Right renal pelvis (tissue), 4 donors: ENCODE results near the gene ZNF687. TPM values are rescaled to one million over a fixed set of nuclear protein-coding genes. Genes with fewer than 3 reads are reported as not detected.

ENCODE experiments used
- DNase-seq, 4 donors: peaks; one replicate each; pipeline ENCODE4 v3.0.0-alpha.2; 2013; ENCODE audit warnings: low read depth in 4 of 4, low spot score in 3 of 4, missing footprints in 1 of 4
- polyA plus RNA-seq, 4 donors: library from polyadenylated mRNA; unstranded; fragments of 120-200 nt; gene quantifications; one replicate each; pipeline ENCODE4 v1.2.1, GENCODE V29; 2013; ENCODE audit not compliant: insufficient read length in 4 of 4

ZNF687 gene
- polyA plus RNA-seq, 4 donors, result 23.1 to 26.3 (median 24.0) TPM

DNA sequence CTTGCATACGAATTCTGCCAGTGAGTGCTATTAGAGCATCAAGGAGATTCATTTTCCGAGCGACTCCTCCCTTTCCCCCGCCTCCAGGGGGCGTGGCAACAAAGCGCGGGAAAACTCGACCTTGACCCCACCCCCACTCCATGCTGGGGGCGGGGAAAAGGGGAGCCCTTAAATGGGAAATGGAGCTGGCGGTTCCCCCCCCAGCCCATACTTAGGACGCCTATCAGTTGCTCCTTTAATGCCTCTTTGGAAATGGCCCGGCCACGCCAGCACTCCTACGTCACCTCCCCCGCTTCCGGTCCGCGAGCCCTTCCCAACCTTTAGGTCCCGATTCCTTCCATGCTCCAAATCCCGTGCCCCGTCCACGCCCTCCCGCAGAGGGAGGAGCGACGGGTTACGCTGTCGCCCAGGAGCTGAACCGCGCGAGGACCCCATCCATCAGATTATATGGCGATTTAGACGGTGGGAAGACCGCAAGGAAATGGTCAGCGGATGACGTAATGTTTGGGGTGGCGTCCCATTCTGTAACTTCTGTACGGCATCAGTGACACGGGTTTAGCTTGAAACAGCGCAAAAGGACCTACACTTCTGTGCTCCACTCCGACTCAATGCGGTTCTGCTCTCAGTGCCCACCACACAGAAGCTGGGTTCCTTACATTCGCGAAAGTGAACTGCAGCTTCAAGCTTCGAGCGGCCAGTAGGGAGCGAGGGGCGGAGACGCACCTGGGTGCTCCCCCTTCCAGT, 702 bp upstream of the ZNF687 start:
- peak; percentile 91 to 98 (median 96) for DNase-seq

DNA sequence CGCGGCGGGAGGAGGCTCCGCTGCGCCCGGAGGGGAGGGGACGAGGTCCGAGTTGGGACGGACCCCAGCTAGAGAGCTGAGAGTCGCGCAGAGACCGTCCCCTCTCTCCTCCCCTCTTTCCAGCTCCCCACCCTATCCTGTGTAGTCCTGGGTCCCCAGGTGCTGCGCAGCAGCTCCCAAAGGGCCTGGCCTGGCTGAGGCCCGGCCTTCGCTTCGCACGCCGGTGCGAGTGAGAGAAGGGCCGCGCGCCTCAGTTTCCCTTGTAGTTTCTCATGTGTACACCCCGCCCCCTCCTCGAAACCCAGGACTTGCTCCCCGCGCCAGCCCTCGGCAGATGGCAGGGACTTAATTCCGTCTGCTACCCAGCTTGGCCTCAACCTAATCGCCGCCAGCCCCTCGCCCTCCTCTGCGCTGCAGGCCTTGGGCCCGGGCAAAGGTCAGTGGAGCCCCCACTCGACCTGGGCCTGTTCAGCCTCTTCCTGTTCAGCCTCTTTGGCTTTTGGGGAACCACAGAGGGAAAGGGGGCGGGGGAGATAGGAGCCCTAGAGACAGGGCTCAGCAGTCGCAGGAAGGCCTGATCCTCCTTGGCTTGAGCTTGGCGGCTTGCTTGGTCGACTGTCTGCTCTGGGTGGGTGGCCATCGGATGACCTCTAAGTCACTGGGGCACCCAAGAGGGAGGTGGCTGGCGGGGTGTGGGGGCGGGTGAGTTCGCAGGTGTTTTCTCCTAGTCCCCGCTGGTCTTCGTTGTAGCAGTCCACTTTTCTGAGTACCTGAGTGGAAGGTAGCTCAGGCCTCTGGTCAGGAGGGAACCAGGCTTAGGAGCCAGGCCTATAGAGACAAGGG, 1.0 kb downstream of the ZNF687 start:
- DNase-seq, result peak in 2 of 4 donors; percentile 18 to 20

DNA sequence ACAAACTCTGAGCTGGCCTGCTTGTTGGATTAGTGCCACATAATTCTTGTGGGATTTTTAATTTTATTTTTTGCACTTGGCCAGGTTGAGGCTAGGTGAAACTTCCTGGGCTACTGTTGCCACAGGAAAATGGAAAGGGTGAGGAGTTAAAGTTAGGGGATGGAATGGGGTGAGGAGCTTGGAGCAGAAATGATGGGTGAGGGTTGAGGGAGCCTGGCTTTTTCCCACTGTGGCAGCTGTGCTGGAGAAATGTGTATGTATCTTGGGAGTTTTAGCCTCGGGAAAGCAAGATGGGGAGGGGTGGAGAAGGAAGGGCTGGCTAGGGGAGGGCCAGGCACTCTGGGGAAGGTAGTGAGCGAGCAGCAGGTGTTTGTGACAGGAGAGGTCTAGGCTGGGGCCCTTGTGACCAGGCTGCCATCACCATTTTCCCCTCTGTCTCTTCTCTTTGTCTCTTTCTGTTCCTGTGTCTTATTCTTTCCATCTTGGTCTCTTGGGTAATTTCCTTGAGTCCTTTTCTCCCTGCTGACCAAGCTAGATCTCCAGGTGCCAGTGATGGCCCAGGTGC, 2.0 kb downstream of the ZNF687 start:
- DNase-seq, result no peak

DNA sequence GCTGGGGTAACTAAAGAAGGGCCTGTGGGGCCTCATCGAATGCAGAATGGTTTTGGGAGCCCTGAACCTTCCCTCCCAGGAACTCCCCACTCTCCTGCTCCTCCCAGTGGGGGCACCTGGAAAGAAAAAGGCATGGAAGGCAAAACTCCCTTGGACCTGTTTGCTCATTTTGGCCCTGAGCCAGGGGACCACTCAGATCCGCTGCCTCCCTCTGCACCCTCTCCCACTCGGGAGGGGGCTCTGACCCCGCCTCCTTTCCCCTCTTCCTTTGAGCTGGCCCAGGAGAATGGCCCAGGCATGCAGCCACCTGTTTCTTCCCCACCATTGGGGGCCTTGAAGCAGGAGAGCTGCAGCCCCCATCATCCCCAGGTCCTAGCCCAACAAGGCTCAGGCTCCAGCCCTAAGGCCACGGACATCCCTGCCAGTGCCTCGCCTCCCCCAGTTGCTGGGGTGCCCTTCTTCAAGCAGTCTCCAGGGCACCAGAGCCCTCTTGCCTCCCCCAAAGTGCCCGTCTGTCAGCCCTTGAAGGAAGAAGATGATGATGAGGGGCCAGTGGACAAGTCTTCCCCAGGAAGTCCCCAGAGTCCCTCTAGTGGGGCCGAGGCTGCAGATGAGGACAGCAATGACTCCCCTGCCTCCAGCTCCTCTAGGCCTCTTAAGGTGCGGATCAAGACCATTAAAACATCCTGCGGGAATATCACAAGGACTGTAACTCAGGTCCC, 4.7 kb downstream of the ZNF687 start:
- no peak for DNase-seq

DNA sequence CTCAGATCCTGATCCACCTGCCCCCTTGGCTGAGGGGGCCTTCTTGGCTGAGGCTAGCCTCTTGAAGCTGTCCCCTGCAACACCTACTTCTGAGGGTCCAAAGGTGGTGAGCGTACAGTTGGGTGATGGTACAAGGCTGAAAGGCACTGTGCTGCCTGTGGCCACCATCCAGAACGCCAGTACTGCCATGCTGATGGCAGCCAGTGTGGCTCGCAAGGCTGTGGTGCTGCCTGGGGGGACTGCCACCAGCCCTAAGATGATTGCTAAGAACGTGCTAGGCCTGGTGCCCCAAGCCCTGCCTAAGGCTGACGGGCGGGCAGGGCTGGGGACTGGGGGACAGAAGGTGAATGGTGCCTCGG, 5.2 kb downstream of the ZNF687 start:
- DNase-seq, result no peak

DNA sequence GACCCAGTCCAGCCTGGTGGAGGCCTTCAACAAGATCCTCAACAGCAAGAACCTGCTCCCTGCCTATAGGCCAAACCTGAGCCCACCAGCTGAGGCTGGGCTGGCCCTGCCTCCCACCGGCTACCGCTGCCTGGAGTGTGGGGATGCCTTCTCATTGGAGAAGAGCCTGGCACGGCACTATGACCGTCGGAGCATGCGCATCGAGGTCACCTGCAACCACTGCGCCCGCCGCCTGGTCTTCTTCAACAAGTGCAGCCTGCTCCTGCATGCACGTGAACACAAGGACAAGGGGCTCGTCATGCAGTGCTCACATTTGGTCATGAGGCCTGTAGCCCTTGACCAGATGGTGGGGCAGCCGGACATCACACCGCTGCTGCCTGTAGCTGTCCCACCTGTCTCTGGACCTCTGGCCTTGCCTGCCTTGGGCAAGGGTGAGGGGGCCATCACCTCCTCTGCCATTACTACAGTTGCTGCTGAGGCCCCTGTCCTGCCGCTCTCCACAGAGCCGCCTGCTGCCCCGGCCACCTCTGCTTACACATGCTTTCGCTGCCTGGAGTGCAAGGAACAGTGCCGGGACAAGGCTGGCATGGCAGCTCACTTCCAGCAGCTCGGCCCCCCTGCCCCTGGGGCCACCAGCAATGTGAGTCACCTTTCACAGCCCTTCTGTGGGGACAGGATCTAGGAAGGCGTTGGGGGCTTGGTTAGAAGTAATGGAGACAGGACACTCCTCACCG, 5.8 kb downstream of the ZNF687 start:
- DNase-seq, result no peak

DNA sequence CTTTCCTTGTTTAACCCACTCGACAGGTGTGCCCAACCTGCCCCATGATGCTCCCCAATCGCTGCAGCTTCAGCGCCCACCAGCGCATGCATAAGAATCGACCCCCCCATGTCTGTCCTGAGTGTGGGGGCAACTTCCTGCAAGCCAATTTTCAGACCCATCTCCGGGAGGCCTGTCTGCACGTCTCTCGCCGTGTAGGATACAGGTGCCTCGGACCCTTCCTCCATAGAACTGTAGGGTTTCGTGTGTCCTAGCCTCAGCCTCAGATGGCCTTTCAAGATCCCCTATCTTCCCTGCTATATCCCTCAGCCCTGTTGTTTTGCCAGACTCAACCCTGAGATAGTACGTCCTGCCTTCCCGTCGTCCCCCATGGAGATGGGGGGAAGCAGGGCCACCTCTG, 6.4 kb downstream of the ZNF687 start:
- DNase-seq, result no peak

DNA sequence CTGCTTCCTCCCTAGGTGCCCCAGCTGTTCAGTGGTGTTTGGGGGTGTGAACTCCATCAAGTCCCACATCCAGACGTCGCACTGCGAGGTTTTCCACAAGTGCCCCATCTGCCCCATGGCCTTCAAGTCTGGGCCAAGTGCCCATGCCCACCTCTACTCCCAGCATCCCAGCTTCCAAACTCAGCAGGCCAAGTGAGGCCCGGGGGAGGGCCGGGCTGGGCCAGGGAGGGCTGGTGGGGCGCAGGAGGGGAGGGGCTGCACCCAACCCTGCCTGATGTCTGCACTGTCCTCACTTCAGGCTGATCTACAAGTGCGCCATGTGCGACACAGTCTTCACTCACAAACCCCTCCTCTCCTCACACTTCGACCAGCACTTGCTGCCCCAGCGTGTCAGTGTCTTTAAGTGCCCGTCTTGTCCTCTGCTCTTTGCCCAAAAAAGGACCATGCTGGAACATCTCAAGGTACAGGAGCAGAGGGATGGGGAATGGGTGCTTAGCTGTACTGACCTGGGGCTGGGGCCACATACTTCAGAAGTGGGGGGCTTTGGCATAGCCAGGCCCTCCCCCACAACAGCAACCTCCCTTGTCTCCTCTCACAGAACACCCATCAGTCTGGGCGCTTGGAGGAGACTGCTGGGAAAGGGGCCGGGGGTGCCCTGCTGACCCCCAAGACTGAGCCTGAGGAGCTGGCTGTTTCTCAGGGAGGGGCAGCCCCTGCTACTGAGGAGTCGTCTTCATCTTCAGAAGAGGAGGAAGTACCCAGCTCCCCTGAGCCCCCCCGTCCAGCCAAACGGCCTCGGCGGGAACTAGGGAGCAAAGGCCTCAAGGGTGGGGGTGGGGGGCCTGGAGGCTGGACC, 7.2 kb downstream of the ZNF687 start:
- DNase-seq, result no peak

DNA sequence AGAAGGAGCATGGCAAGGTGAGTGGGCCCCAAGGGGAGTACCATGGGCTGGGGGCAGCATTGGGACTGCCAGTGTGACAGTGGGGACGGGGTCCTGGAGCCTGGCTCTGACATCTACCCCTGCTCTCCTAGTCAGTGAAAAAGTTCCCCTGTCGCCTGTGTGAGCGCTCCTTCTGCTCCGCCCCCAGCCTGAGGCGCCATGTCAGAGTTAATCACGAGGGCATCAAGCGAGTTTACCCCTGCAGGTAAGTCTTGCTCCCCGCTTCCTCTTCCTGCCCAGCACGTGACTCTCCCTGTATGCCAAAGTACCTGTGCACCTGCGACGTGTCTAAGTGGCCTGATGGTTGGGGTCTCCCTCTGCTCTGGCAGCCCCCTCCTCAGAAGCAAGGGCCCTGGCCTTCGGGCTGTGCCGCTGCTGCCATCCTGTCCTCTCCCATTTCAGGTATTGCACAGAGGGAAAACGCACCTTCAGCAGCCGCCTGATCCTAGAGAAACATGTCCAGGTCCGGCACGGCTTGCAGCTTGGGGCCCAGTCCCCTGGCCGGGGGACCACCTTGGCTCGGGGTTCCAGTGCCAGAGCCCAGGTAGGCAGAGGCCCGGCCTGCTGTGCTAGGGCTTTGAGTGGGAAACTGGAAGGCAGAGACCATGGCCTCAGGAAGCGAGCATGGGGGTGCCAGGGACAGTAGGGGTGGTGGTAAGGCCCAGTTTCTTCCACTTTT, 8.1 kb downstream of the ZNF687 start:
- no peak for DNase-seq

DNA sequence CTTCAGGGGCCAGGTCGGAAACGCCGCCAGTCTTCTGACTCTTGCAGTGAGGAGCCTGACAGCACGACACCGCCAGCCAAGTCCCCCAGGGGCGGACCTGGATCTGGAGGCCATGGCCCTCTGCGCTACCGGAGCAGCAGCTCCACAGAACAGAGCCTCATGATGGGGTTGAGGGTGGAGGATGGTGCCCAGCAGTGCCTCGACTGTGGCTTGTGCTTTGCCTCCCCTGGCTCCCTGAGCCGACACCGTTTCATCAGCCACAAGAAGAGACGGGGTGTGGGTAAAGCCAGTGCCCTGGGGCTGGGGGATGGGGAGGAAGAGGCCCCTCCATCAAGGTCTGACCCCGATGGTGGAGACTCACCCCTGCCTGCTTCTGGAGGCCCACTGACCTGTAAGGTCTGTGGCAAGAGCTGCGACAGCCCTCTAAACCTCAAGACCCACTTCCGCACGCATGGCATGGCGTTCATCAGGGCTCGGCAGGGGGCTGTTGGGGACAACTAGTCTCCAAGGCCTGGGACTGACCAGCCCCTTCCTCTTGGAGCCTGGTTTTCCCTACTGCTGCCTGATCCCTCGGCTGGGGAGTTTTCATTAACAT, 8.7 kb downstream of the ZNF687 start:
- no peak for DNase-seq

DNA sequence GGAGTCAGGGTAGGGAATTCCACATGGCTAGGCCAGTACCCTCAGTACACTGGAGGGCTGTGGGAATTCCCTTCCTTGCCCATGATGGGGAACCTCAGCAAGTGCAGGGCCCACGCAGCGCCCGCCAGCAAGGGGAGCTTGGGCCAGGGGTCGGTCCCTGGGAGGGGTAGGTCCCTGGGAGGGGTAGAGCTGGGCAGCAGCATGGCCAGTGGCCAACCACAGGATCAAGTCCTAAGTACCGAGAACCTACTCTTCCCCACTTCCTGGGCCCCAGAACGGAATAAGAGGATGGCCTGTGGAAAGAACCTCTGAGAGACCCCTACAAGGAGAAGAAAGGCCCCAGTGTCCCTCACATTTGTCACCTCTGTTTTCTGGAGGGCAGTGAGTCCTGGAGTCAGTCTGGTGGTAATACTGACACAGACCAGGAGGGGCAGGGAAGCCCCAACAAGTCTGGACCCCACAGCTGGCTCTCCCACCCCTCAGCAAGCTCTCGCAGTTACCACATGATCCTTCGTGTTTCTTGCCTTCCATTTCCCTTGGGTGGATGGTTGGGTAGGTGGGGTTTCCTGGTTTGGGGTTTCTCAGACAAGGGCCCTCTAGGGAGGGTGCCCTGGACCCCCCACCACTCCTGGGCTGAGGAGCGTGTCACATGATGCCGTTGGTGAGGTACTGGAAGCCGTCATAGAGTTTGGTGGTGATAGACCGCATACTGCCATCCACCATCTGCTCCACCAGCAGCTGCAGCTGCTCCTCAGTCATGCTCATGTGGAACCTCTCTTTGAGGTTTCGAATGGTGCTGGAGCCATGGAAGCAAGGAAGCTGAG, 10.3 kb downstream of the ZNF687 start:
- DNase-seq, result no peak

DNA sequence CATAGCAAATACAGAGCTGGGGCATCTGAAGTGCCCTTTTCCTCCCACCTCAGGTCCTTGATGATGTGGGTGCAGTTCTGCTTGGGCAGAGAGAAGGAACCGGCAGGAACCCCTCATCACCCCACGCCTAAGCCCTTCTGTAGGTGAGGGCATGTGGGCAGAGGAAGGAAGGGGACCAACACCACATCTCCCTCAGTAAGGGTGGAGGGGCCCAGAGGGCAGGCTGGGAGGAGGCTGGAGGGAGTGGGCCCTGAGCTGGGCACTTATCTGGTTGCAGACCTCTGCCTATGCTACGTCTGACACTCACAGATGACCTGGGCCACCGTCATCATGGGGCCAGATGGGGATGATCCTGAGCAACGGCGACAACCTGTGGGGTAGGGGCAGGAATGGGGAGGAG, 11.0 kb downstream of the ZNF687 start:
- no peak for DNase-seq

DNA sequence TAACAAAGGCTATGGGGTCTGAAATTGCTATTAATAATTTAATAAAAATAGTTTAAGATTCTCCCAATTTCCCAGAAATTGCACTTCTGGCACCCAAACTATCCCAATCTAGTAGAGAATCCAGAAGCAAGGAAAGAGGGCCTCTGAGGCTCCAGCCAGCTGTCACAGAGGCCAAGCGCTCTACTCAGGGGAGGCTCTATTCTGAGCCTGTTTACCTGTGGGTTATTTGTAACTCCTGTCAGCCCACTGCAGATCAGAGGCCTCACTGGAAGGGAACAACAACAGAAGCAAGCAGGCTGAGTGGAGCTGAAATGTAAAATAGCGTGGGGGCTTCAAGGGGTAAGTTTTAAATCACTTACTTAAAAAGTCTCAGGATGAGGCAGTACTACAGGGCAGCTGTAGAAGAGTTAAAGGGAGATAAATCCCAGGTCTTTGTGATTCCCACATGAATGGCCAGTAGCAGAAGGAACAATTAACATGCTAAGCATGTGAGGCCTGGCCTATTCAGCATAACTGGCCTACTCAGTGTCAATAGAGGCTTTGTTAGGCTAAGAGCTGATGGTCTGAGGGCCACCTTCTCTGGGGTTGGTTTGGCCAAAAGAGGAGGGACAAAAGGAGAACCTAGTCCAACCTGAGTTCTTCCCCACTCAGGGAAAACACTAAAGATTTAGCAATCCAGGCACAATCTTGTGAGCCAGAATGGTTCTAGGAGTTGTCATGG, 12.8 kb downstream of the ZNF687 start:
- DNase-seq, result no peak

DNA sequence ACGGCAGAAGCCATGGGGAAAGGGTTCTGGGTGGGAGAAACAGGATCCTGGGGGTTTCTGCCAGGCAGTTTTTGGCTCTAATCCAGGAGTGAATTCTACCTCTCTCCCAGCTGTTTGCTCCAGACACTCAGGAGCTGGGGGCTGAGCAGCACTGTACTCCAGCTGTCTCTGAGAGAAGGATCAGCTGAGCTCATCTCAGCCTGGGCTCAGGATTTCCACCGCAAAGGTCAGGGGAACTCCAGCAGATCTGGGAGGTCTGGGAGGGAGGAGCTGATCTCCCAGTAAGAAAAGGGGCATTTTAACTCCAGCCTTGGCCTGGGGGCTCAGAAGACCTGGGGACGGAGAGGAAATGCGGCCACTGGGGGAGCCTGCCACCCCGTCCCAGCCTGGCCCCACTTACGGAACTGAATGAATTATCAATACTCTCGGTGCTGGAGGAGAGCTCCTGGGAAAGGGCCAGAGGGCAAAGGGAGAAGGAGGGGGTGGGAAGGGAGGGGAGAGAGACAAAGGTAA, 27.8 kb downstream of the ZNF687 start:
- no peak for DNase-seq

DNA sequence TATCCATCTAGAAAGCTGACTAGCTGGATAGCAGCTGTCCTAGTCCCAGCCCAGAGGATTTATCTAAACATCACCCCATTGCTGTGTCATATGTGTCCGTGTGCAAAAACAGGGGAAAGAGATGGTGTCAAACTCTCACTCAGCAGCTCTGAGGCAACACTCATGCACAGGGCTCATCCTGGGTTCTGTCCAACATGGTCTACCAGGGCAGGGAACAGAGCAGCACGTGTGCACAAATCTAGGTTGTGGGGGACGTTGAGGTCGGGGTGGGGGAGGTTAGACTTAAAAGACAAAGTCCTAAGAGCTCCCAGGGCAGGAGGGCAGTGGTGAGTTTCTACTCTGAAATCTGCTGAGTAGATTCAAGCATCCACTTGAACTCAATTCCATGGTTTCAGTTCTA, 28.9 kb downstream of the ZNF687 start:
- no peak for DNase-seq

DNA sequence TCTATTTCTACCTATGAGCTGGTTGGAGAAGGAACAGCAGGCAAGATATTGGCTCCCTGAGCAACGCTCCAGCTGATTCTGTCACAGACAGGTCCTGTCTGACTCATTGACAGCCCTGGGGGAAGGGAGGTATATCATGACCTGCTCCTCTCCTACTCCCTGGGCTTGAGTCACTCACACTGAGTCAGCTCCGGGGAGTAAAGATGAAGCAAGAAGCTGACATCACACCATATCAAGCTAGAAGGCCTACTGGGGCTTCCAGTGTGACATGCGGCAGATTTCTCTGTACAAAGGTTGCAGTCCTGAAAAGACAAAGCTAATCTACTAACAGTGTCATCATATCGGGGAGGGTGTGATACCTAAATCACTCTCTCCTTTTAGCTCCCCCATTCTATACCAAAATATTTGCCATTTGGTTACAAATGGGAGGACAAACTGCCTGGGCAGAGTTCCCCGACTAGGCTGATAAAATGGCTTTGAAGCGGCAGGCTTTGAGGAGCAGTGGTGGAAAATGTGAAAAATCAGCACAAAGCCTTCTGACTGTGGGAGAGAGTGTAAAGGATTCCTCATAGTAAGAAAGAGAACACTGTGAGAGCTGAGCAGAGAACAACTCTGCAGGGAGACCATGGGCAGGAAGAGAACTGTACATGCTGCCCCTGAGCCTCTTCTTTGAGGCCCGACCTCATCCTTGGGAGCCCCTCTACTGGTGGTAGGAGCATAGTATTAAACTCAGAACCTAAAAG, 29.7 kb downstream of the ZNF687 start:
- DNase-seq, result no peak
